ENCODE results near the gene SSR3. TPM values are rescaled to one million over a fixed set of nuclear protein-coding genes. Genes with fewer than 3 reads are reported as not detected.

SSR3 gene
- total RNA-seq, 6 experiments from 2014 or later = 622 to 815 (median 721) TPM

DNA sequence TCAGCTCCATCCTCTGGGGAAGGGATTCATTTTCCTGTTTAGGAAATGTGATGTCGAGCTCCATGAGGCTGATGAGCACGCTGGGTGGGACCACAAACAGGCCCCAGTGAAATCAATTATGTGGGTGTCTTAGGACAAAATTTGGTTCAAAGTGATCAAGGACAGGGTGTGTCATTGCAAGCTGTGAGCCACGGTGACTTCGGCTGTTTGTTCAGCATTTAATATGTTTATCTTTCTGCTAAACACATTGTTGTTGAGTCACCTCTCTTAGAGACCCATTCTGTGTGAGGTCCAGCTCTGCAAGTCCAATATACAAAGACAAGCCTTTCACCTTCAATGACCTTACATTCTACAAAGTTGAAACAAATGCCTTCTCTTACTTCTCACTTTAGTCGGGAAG lies 41.3 kb downstream of the SSR3 start:
- H3K9me3 Mint-ChIP-seq = no peaks in the 10 kb centered on the region

DNA sequence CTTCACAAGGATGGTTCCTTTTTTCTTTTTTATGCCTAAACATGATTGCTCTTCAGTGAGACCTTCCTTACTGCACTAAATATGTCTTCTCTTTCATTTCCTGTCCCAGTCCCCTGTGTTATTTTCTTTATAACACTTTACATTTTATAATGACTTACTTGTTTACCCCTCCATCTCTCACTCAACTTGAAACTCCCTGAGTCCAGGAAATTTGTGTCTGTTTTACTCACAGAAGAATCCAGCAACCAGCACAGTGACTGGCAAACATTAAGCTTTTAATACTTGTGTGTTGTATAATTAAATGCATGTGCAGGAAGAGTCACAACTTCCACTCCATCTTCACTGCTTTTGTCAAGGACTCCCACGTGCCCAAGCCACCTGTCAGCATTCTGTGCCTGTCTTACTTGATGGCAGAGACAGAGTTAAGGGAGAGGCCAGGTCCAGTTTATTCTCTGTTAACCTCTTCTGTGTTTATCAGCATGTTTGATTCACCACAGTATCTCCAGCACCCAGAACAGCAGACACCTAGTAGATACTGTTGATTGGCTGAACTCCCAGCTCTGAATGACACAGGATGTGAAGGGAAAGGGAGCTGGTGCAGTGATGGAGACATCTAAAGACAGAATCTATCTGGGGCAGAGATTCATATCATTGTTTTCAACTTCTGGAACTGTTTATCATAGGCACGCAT lies 42.8 kb downstream of the SSR3 start:
- H3K27ac Mint-ChIP-seq = no peak overlapping the region
- peaks cover 10% of the 10 kb centered on the region for H3K27me3 Mint-ChIP-seq (ENCODE audit: insufficient read depth)
- peaks cover 18% of the 10 kb centered on the region for H3K4me1 Mint-ChIP-seq (ENCODE audit: low read depth)
- no peaks in the 10 kb centered on the region for H3K9me3 Mint-ChIP-seq
- no peak overlapping the region for H3K4me3 Mint-ChIP-seq
- no peaks in the 10 kb centered on the region for H3K36me3 Mint-ChIP-seq (ENCODE audit: low read depth)
- no peak for DNase-seq
- TF ChIP-seq, protein P1, sequence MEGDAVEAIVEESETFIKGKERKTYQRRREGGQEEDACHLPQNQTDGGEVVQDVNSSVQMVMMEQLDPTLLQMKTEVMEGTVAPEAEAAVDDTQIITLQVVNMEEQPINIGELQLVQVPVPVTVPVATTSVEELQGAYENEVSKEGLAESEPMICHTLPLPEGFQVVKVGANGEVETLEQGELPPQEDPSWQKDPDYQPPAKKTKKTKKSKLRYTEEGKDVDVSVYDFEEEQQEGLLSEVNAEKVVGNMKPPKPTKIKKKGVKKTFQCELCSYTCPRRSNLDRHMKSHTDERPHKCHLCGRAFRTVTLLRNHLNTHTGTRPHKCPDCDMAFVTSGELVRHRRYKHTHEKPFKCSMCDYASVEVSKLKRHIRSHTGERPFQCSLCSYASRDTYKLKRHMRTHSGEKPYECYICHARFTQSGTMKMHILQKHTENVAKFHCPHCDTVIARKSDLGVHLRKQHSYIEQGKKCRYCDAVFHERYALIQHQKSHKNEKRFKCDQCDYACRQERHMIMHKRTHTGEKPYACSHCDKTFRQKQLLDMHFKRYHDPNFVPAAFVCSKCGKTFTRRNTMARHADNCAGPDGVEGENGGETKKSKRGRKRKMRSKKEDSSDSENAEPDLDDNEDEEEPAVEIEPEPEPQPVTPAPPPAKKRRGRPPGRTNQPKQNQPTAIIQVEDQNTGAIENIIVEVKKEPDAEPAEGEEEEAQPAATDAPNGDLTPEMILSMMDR (IDR thresholded peaks at IDR 0.05) = no peak

More for the DNA sequence above, 41.3 kb downstream of the SSR3 start:
- peaks cover 10% of the 10 kb centered on the region for H3K27me3 Mint-ChIP-seq (ENCODE audit: insufficient read depth)
- TF ChIP-seq, protein P1 (IDR thresholded peaks at IDR 0.05) = no peak
- H3K36me3 Mint-ChIP-seq (ENCODE audit: low read depth) = no peaks in the 10 kb centered on the region
- no peak overlapping the region for H3K27ac Mint-ChIP-seq
- H3K4me3 Mint-ChIP-seq = no peak overlapping the region
- peaks cover 17% of the 10 kb centered on the region for H3K4me1 Mint-ChIP-seq (ENCODE audit: low read depth)
- no peak for DNase-seq

DNA sequence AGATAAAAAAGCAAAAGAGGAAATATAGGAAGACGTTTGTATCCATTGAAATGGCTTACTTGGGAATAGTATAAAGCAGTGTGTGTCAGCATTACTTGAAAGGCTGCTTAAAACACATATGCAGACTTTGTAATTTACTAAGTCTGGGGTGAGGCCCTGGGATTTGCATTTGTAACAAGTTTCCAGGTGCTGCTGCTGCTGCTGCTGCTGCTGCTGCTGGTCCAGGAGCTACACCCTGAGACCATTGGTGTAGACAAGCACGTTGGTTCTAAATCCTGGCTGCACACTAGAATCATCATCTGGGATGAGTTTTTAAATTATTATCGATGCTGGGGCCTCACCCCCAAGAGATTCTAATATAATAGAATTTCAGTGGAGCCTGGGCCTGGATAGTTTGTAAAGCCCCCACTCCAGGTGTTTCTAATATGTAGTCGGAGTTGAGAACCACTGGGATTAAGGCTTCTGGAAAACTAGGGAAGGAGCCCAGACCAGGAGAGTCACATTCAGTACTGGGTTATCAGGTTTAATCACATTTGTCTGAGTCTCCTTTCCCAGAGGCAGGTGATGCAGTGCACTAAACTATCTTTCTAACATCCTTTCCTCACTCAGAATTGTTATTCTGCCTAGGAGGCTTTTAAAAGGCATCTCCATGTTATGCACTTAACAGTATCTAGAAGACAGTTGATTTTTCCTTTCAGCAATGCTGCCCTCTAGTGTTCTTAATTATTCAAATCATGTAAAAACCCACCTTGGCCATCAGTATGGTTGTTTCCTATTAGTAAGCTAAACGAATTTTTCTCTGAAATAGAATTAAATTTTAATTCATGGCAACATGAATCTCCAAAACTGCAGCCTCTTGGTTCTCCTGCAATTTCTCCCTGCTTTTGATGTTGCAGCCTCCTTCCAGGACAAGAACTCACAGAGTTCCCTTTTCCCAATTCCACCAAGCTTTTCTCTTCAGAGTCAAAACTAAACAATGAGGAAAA lies 45.4 kb downstream of the SSR3 start:
- TF ChIP-seq, protein P1 (IDR thresholded peaks at IDR 0.05) = peak; percentile 88
- no peak overlapping the region for H3K27ac Mint-ChIP-seq
- no peaks in the 10 kb centered on the region for H3K36me3 Mint-ChIP-seq (ENCODE audit: low read depth)
- H3K27me3 Mint-ChIP-seq (ENCODE audit: insufficient read depth) = peaks cover 13% of the 10 kb centered on the region
- H3K4me3 Mint-ChIP-seq = no peak overlapping the region
- peak; percentile 60 for DNase-seq
- H3K4me1 Mint-ChIP-seq (ENCODE audit: low read depth) = peaks cover 14% of the 10 kb centered on the region
- no peaks in the 10 kb centered on the region for H3K9me3 Mint-ChIP-seq

DNA sequence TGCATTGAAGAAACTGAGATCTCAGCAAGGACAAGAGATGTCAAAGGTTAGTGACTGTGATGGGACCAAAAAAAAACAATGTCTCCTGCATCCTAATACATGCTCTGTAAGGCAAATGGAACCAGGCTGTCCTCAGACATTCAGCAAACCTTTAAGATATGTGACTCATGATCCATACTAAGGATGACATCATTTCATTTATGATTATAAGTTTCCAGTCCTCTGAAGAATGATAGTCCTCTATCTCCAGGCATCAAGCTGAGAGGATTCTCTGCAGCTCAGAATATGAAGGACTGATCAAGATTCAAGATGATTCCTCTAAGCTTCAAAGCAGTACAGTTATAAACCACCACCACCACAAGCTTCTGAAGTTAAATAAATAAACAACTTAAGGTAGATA lies 47.6 kb downstream of the SSR3 start:
- Mint-ChIP-seq H3K27me3 (ENCODE audit: insufficient read depth) (peaks cover 13% of the 10 kb centered on the region), H3K4me3 (no peak overlapping the region), H3K27ac (no peak overlapping the region), H3K9me3 (no peaks in the 10 kb centered on the region), H3K4me1 (ENCODE audit: low read depth) (0 out of 2 replicates have a peak, but pooled peaks cover 6% of the 10 kb centered on the region), H3K36me3 (ENCODE audit: low read depth) (no peaks in the 10 kb centered on the region)
- no peak for DNase-seq
- TF ChIP-seq, protein P1 (IDR thresholded peaks at IDR 0.05) = no peak

DNA sequence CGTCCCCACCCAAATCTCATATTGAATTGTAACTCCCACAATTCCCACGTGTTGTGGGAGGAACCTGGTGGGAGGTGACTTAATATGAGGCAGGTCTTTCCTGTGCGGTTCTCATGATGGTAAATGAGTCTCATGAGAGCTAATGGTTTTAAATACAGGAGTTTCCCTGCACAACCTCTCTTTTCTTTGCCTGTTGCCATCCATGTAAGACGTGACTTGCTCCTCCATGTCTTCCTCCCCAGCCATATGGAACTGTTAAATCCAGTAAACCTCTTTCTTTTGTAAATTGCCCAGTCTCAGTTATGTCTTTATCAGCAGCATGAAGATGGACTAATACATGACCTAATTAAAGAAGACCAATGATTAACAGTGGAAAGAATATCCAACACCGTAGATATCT lies 56.6 kb downstream of the SSR3 start:
- Mint-ChIP-seq H3K27me3 (ENCODE audit: insufficient read depth) (peaks cover 2% of the 10 kb centered on the region; the same call in 1 of the 2 replicates), H3K27ac (no peak overlapping the region), H3K4me1 (ENCODE audit: low read depth) (peaks cover 17% of the 10 kb centered on the region), H3K36me3 (ENCODE audit: low read depth) (peaks cover 5% of the 10 kb centered on the region), H3K4me3 (no peak overlapping the region), H3K9me3 (peaks cover 3% of the 10 kb centered on the region; the same call in 1 of the 2 replicates)
- no peak for DNase-seq
- TF ChIP-seq, protein P1 (IDR thresholded peaks at IDR 0.05) = no peak
